ENCODE measurements around the gene LYST.

- no peak for TF ChIP-seq CTCF (IDR thresholded peaks at IDR 0.05)
- TF ChIP-seq POLR2A (IDR thresholded peaks at IDR 0.05), result no peak
Observed at GRCh38 chr1:235823684-235824083, 43.0 kb downstream of the LYST start.
